ENCODE results near the gene ADAMTS8.

- TF ChIP-seq CTCF (IDR thresholded peaks at IDR 0.05) (no peak), POLR2A (IDR thresholded peaks at IDR 0.05) (no peak), POLR2AphosphoS5 (IDR thresholded peaks at IDR 0.05) (no peak), EP300 (IDR thresholded peaks at IDR 0.05) (no peak)
Observed at GRCh38 chr11:130369141-130369691, 59.2 kb downstream of the ADAMTS8 start.

All from stomach (tissue), 4 donors.